Gastrocnemius medialis (tissue), 4 donors: ENCODE measurements around the gene ADSL.

Source experiments
- CTCF ChIP-seq, 5 experiments: fragments of 450-650 bp in 3 of 5; fragments of 200-600 bp in 2 of 5; sonication (generic) in 2 of 5; IDR thresholded peaks in 4 of 5; conservative IDR thresholded peaks in 1 of 5; 1 replicate in 4 of 5; 2 replicates in 1 of 5; pipeline ENCODE4 v1.5.1; 2016 to 2019; ENCODE audit warnings: antibody characterized with exemption in 5 of 5, mild to moderate bottlenecking in 3 of 5, moderate library complexity in 3 of 5
- POLR2A ChIP-seq, 2 donors: fragments of 450-650 bp; IDR thresholded peaks; one replicate each; pipeline ENCODE4 v1.6.1; 2017; ENCODE audit warnings: antibody characterized with exemption in 2 of 2, mild to moderate bottlenecking in 2 of 2, moderate library complexity in 2 of 2

GRCh38 chr22:40322818-40323447, 23.4 kb upstream of the ADSL start:
- no peak for TF ChIP-seq POLR2A (IDR thresholded peaks at IDR 0.05)
- no peak for TF ChIP-seq CTCF (IDR thresholded peaks at IDR 0.05 in 4 of 5, conservative IDR thresholded peaks at IDR 0.05 in 1 of 5)
